Natural killer cell (primary cell): Measurements from ENCODE around the gene RAB19. TPM values are rescaled to one million over a fixed set of nuclear protein-coding genes. Genes with fewer than 3 reads are reported as not detected.

ENCODE experiments used
- ATAC-seq, 3 donors: fragments of 150-1000 bp in 2 of 3; fragments of 200-7000 bp in 1 of 3; cut with Tn5 transposase; 1 replicate in 1 of 3; 2 replicates in 2 of 3; pipeline ENCODE4 v1.10.0; 2021; ENCODE audit warnings: mild to moderate bottlenecking in 2 of 3, moderate library complexity in 2 of 3
- DNase-seq, 2 donors: peaks; one replicate each; pipeline versions ENCODE4 v3.0.0 to v3.0.0-alpha.2; 2013 to 2021; ENCODE audit warnings: mixed read lengths in 1 of 2
- H3K27ac ChIP-seq: one replicate; pipeline ENCODE4 v1.5.1; 2013; ENCODE audit warnings: mild to moderate bottlenecking, low read length
- H3K27me3 ChIP-seq: one replicate; pipeline ENCODE4 v1.6.1; 2013; ENCODE audit warnings: low read length; ENCODE audit not compliant: control insufficient read depth, insufficient read depth
- H3K36me3 ChIP-seq: one replicate; pipeline ENCODE4 v1.6.1; 2013; ENCODE audit warnings: low read length; ENCODE audit not compliant: control insufficient read depth, insufficient read depth
- H3K4me1 ChIP-seq: one replicate; pipeline ENCODE4 v1.6.1; 2013; ENCODE audit warnings: low read length; ENCODE audit not compliant: control insufficient read depth, insufficient read depth
- H3K4me3 ChIP-seq: one replicate; pipeline ENCODE4 v1.5.1; 2013; ENCODE audit warnings: low read length
- H3K9me3 ChIP-seq: one replicate; pipeline ENCODE4 v1.6.1; 2013; ENCODE audit warnings: low read length; ENCODE audit not compliant: control insufficient read depth, insufficient read depth
- H3K27ac Mint-ChIP-seq, 2 donors: one replicate each; pipeline ENCODE4 v1.8.0; 2022; ENCODE audit warnings: mild to moderate bottlenecking in 2 of 2, mixed read lengths in 2 of 2, moderate library complexity in 1 of 2
- H3K27me3 Mint-ChIP-seq, 2 donors: one replicate each; pipeline ENCODE4 v1.8.0; 2022; ENCODE audit warnings: low read depth in 2 of 2, mixed read lengths in 2 of 2
- H3K36me3 Mint-ChIP-seq: one replicate; pipeline ENCODE4 v1.8.0; 2022; ENCODE audit warnings: mixed read lengths
- H3K4me1 Mint-ChIP-seq, 2 donors: one replicate each; pipeline ENCODE4 v1.8.0; 2022; ENCODE audit warnings: mixed read lengths in 2 of 2
- H3K4me3 Mint-ChIP-seq: one replicate; pipeline ENCODE4 v1.8.0; 2022; ENCODE audit warnings: mild to moderate bottlenecking, moderate library complexity, mixed read lengths
- H3K9me3 Mint-ChIP-seq, 2 donors: one replicate each; pipeline ENCODE4 v1.8.0; 2022; ENCODE audit warnings: mixed read lengths in 2 of 2
- WGBS: methylation state at CpG from one replicate; pipeline ENCODE4 v1.1.7; 2013; ENCODE audit warnings: missing lambda C conversion rate; ENCODE audit not compliant: insufficient coverage; 5-methylcytosine and 5-hydroxymethylcytosine counted together
- intact Hi-C: fragments of 100-400 bp; cut with micrococcal nuclease; formaldehyde crosslinking; loops from one replicate; pipeline ENCODE4 v1.14.2; 2022
- total RNA-seq, 4 donors: library from RNA; stranded (reverse); fragments of 120-200 nt in 1 of 4; gene quantifications; one replicate each; pipeline versions ENCODE4 v1.2.3 to v1.2.4, GENCODE V29; 2013 to 2022
- TF ChIP-seq, protein P1 (sequence below): fragments of 200-600 bp; IDR thresholded peaks from one replicate; pipeline ENCODE4 v1.8.0; 2022; ENCODE audit warnings: antibody characterized with exemption

RAB19 gene
- total RNA-seq, 3 donors from 2014 or later (not counting 1 experiment from before 2014, with no cell fraction given) = 1.9 to 3.3 (median 2.8) TPM

- Mint-ChIP-seq H3K9me3 (no peaks in the 10 kb centered on the region), H3K36me3 (no peaks in the 10 kb centered on the region), H3K27ac (no peak overlapping the region), H3K27me3 (no peaks in the 10 kb centered on the region), H3K4me1 (peaks cover 7 to 8% of the 10 kb centered on the region in 2 donors), H3K4me3 (no peak overlapping the region)
- WGBS = 96% methylated on average over 7 of the region's 9 CpGs
- H3K9me3 ChIP-seq = no peaks in the 10 kb centered on the region
- intact Hi-C loops = no loop called here
- no peak overlapping the region for H3K4me3 ChIP-seq
- TF ChIP-seq, protein P1, sequence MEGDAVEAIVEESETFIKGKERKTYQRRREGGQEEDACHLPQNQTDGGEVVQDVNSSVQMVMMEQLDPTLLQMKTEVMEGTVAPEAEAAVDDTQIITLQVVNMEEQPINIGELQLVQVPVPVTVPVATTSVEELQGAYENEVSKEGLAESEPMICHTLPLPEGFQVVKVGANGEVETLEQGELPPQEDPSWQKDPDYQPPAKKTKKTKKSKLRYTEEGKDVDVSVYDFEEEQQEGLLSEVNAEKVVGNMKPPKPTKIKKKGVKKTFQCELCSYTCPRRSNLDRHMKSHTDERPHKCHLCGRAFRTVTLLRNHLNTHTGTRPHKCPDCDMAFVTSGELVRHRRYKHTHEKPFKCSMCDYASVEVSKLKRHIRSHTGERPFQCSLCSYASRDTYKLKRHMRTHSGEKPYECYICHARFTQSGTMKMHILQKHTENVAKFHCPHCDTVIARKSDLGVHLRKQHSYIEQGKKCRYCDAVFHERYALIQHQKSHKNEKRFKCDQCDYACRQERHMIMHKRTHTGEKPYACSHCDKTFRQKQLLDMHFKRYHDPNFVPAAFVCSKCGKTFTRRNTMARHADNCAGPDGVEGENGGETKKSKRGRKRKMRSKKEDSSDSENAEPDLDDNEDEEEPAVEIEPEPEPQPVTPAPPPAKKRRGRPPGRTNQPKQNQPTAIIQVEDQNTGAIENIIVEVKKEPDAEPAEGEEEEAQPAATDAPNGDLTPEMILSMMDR = no peak
- ATAC-seq = no peak
- H3K4me1 ChIP-seq = no peaks in the 10 kb centered on the region
- H3K36me3 ChIP-seq = peaks cover 4% of the 10 kb centered on the region
- DNase-seq = no peak
- no peaks in the 10 kb centered on the region for H3K27me3 ChIP-seq
- no peak overlapping the region for H3K27ac ChIP-seq
Observed at GRCh38 chr7:140375323-140375722, 28.5 kb upstream of the RAB19 start.

GRCh38 chr7:140375892-140376730, 27.7 kb upstream of the RAB19 start:
- Histone ChIP-seq H3K27ac (peak overlapping the region; percentile 40), H3K4me3 (peak overlapping the region; percentile 1), H3K36me3 (peaks cover 4% of the 10 kb centered on the region), H3K27me3 (no peaks in the 10 kb centered on the region), H3K9me3 (no peaks in the 10 kb centered on the region), H3K4me1 (no peaks in the 10 kb centered on the region)
- intact Hi-C loops = no loop called here
- peak in 1 of 2 donors; percentile 61 for DNase-seq
- ATAC-seq = peak in 2 of 3 donors; percentile 38 to 53
- no peaks in the 10 kb centered on the region for H3K9me3 Mint-ChIP-seq
- 54% methylated on average over 8 of the region's 8 CpGs for WGBS
- H3K36me3 Mint-ChIP-seq = no peaks in the 10 kb centered on the region
- peaks cover 7 to 8% of the 10 kb centered on the region in 2 donors for H3K4me1 Mint-ChIP-seq
- TF ChIP-seq, protein P1 = no peak
- peak overlapping the region; percentile 26 to 72 for H3K27ac Mint-ChIP-seq
- no peaks in the 10 kb centered on the region for H3K27me3 Mint-ChIP-seq
- H3K4me3 Mint-ChIP-seq = peak overlapping the region; percentile 38

GRCh38 chr7:140383954-140384713, 19.7 kb upstream of the RAB19 start:
- Histone ChIP-seq H3K9me3 (no peaks in the 10 kb centered on the region), H3K4me3 (no peak overlapping the region), H3K36me3 (peaks cover 5% of the 10 kb centered on the region), H3K27me3 (no peaks in the 10 kb centered on the region), H3K27ac (no peak overlapping the region), H3K4me1 (no peaks in the 10 kb centered on the region)
- no peaks in the 10 kb centered on the region for H3K9me3 Mint-ChIP-seq
- ATAC-seq (no peak), DNase-seq (no peak)
- intact Hi-C loops = no loop called here
- 92% methylated on average over 3 of the region's 6 CpGs for WGBS
- no peak overlapping the region for H3K4me3 Mint-ChIP-seq
- TF ChIP-seq, protein P1 = no peak
- no peaks in the 10 kb centered on the region for H3K4me1 Mint-ChIP-seq
- H3K27ac Mint-ChIP-seq = no peak overlapping the region
- H3K36me3 Mint-ChIP-seq = no peaks in the 10 kb centered on the region
- H3K27me3 Mint-ChIP-seq = no peaks in the 10 kb centered on the region
